B cell (primary cell): ENCODE data around the gene AANAT. TPM values are rescaled to one million over a fixed set of nuclear protein-coding genes. Genes with fewer than 3 reads are reported as not detected.

ENCODE experiments used
- ATAC-seq: fragments of 200-7000 bp; cut with Tn5 transposase; one replicate; pipeline ENCODE4 v1.10.0; 2021; ENCODE audit warnings: low read depth, mild to moderate bottlenecking, moderate number of reproducible peaks, moderate library complexity
- CTCF ChIA-PET: fragments of 350-600 bp; sonication (Branson Sonifier 250); formaldehyde crosslinking; loops from one replicate; lab custom pipeline; 2021; ENCODE audit warnings: antibody characterized with exemption, inconsistent platforms; lab: Charles Lee
- POLR2A ChIA-PET: fragments of 350-600 bp; sonication (Branson Sonifier 250); formaldehyde crosslinking; loops from one replicate; lab custom pipeline; 2021; ENCODE audit warnings: antibody characterized with exemption; lab: Charles Lee
- DNase-seq: peaks from one replicate; pipeline ENCODE4 v3.0.0; 2013
- H2AFZ ChIP-seq: 2 replicates; pipeline ENCODE4 v1.6.1; 2012; ENCODE audit warnings: mild to moderate bottlenecking, low read depth, low read length; ENCODE audit not compliant: insufficient read depth, poor library complexity, severe bottlenecking
- H3K27ac ChIP-seq, 2 donors: 1 replicate in 1 of 2; 2 replicates in 1 of 2; pipeline ENCODE4 v1.5.1; 2012 to 2013; ENCODE audit warnings: low read length in 2 of 2, mild to moderate bottlenecking in 2 of 2, moderate library complexity in 1 of 2
- H3K27me3 ChIP-seq, 4 experiments: fragments of 200-600 bp in 1 of 4; sonication (generic) in 1 of 4; replicated peaks in 1 of 4; 1 replicate in 2 of 4; 2 replicates in 2 of 4; pipeline versions ENCODE4 v1.6.1 to v1.7.0; 2013 to 2016; ENCODE audit warnings: low read length in 3 of 4, mild to moderate bottlenecking in 2 of 4, mixed read lengths in 1 of 4, moderate library complexity in 1 of 4; ENCODE audit not compliant: insufficient read depth in 4 of 4, control insufficient read depth in 3 of 4; ENCODE audit errors: control extremely low read depth in 1 of 4
- H3K36me3 ChIP-seq, 2 experiments: replicated peaks in 1 of 2; 1 replicate in 1 of 2; 2 replicates in 1 of 2; pipeline versions ENCODE4 v1.6.1 to v1.7.1; 2013; ENCODE audit warnings: low read length in 1 of 2; ENCODE audit not compliant: insufficient read depth in 2 of 2, control insufficient read depth in 1 of 2; ENCODE audit errors: control extremely low read depth in 1 of 2, extremely low read depth in 1 of 2
- H3K4me1 ChIP-seq, 2 donors: fragments of 200-600 bp in 1 of 2; sonication (generic) in 1 of 2; 1 replicate in 1 of 2; 2 replicates in 1 of 2; pipeline versions ENCODE4 v1.5.1 to v1.6.1; 2013 to 2017; ENCODE audit warnings: low read length in 2 of 2; ENCODE audit not compliant: control insufficient read depth in 2 of 2, insufficient read depth in 2 of 2
- H3K4me2 ChIP-seq: replicated peaks from 2 replicates; pipeline ENCODE3; 2012; ENCODE audit warnings: mild to moderate bottlenecking, low read depth, low read length; ENCODE audit not compliant: poor library complexity, severe bottlenecking
- H3K4me3 ChIP-seq, 5 experiments: fragments of 200-600 bp in 1 of 5; sonication (generic) in 1 of 5; 1 replicate in 3 of 5; 2 replicates in 2 of 5; pipeline versions ENCODE4 v1.5.1 to v1.7.0; 2011 to 2016; ENCODE audit warnings: low read length in 4 of 5, mild to moderate bottlenecking in 4 of 5, low read depth in 2 of 5, control low read depth in 1 of 5, moderate library complexity in 1 of 5; ENCODE audit not compliant: insufficient read depth in 1 of 5; ENCODE audit errors: control extremely low read depth in 1 of 5, extremely low read depth in 1 of 5
- H3K79me2 ChIP-seq: fragments of 200-600 bp; sonication (generic); one replicate; pipeline ENCODE4 v1.6.0; 2016; ENCODE audit warnings: low read length; ENCODE audit not compliant: control insufficient read depth, insufficient read depth
- H3K9ac ChIP-seq: fragments of 200-600 bp; sonication (generic); 2 replicates; pipeline ENCODE4 v1.6.1; 2017; ENCODE audit warnings: mild to moderate bottlenecking, low read length, moderate library complexity
- H3K9me3 ChIP-seq, 3 donors: one replicate each; pipeline versions ENCODE4 v1.6.1 to v1.7.1; 2013; ENCODE audit warnings: low read length in 2 of 3; ENCODE audit not compliant: control insufficient read depth in 2 of 3, insufficient read depth in 1 of 3; ENCODE audit errors: control extremely low read depth in 1 of 3
- H4K20me1 ChIP-seq: 2 replicates; pipeline ENCODE4 v1.6.0; 2012; ENCODE audit warnings: mild to moderate bottlenecking, low read length; ENCODE audit not compliant: insufficient read depth, control insufficient read depth, poor library complexity, severe bottlenecking
- H3K27ac Mint-ChIP-seq: one replicate; pipeline ENCODE4 v1.8.0; 2021; ENCODE audit warnings: mixed read lengths
- H3K27me3 Mint-ChIP-seq: one replicate; pipeline ENCODE4 v1.8.0; 2021; ENCODE audit warnings: mixed read lengths
- H3K4me1 Mint-ChIP-seq: one replicate; pipeline ENCODE4 v1.8.0; 2021; ENCODE audit warnings: mixed read lengths
- H3K4me3 Mint-ChIP-seq: one replicate; pipeline ENCODE4 v1.8.0; 2021; ENCODE audit warnings: mixed read lengths
- H3K9me3 Mint-ChIP-seq: one replicate; pipeline ENCODE4 v1.8.0; 2022; ENCODE audit warnings: mixed read lengths; ENCODE audit not compliant: insufficient read depth
- CTCF ChIP-seq: fragments of 200-600 bp; IDR thresholded peaks from one replicate; pipeline ENCODE4 v1.8.0; 2022; ENCODE audit warnings: antibody characterized with exemption, mild to moderate bottlenecking
- EZH2 ChIP-seq: IDR thresholded peaks from 2 replicates; pipeline ENCODE4 v1.6.1; 2012; ENCODE audit warnings: borderline replicate concordance, low read depth, mild to moderate bottlenecking, moderate library complexity, low read length; ENCODE audit not compliant: insufficient read depth, poor library complexity, severe bottlenecking
- WGBS: methylation state at CpG from one replicate; pipeline ENCODE4 v1.1.5; 2013; ENCODE audit warnings: missing lambda C conversion rate; ENCODE audit not compliant: insufficient coverage; 5-methylcytosine and 5-hydroxymethylcytosine counted together
- intact Hi-C: fragments of 100-400 bp; cut with micrococcal nuclease; formaldehyde crosslinking; loops from one replicate; pipeline ENCODE4 v1.10.0; 2022
- polyA plus RNA-seq: library from polyadenylated mRNA; depleted of rRNA; stranded (reverse); fragments of >200 nt; gene quantifications from 2 replicates; pipeline ENCODE4 v1.2.3, GENCODE V29; 2012
- total RNA-seq, 2 donors: library from RNA; stranded (reverse); fragments of 120-200 nt in 1 of 2; gene quantifications; 1 replicate in 1 of 2; 2 replicates in 1 of 2; pipeline versions ENCODE4 v1.2.3 to v1.2.4, GENCODE V29; 2013 to 2022

AANAT gene
- total and polyA plus RNA-seq, 2 donors (not counting 1 experiment from before 2014, with no cell fraction given), result 0.42 to 0.94 TPM

GRCh38 chr17:76434870-76435269, 32.5 kb upstream of the AANAT start:
- Histone ChIP-seq H3K9ac (no peak overlapping the region), H3K4me1 (peaks cover 47 to 58% of the 10 kb centered on the region in 2 donors), H3K27ac (no peak overlapping the region), H3K4me2 (no peak overlapping the region), H3K36me3 (peaks cover 2 to 8% of the 10 kb centered on the region in 2 experiments), H4K20me1 (peaks cover 47% of the 10 kb centered on the region), H3K79me2 (peaks cover 100% of the 10 kb centered on the region), H3K27me3 (no peaks in the 10 kb centered on the region), H3K9me3 (no peaks in the 10 kb centered on the region), H2AFZ (no peak overlapping the region), H3K4me3 (no peak overlapping the region)
- ATAC-seq (no peak), DNase-seq (no peak)
- intact Hi-C loops, result no loop called here
- 94% methylated on average over 2 of the region's 7 CpGs for whole genome bisulfite sequencing
- CTCF ChIA-PET, result interaction anchor here (0.6 to 1.1 kb wide), 7 partner anchors 10 to 71 kb away, joined by 3 to 5 read pairs (median 3); no protein-coding TSS in a partner anchor
- no peaks in the 10 kb centered on the region for H3K27me3 Mint-ChIP-seq
- TF ChIP-seq CTCF (no peak), EZH2 (no peak)
- POLR2A ChIA-PET, result interaction anchor here (0.7 kb wide), 1 partner anchor 192 kb away, joined by 4 read pairs; no protein-coding TSS in a partner anchor
- no peak overlapping the region for H3K27ac Mint-ChIP-seq
- H3K4me1 Mint-ChIP-seq, result peaks cover 73% of the 10 kb centered on the region
- H3K4me3 Mint-ChIP-seq, result no peak overlapping the region
- H3K9me3 Mint-ChIP-seq, result no peaks in the 10 kb centered on the region

- H3K27ac Mint-ChIP-seq, result no peak overlapping the region
- H3K4me3 ChIP-seq, result no peak overlapping the region
- H3K27ac ChIP-seq, result no peak overlapping the region
- no peaks in the 10 kb centered on the region for H3K9me3 ChIP-seq
- WGBS, result 97% methylated on average over 11 of the region's 11 CpGs
- no peak overlapping the region for H3K4me2 ChIP-seq
- ChIA-PET POLR2A (no interaction called here), CTCF (interaction anchor here (0.6 to 1.9 kb wide), 5 partner anchors 9 to 98 kb away, joined by 3 to 10 read pairs (median 3); no protein-coding TSS in a partner anchor)
- H2AFZ ChIP-seq, result no peak overlapping the region
- intact Hi-C loops, result no loop called here
- H3K4me3 Mint-ChIP-seq, result no peak overlapping the region
- H3K27me3 Mint-ChIP-seq, result no peaks in the 10 kb centered on the region
- H4K20me1 ChIP-seq, result peaks cover 56% of the 10 kb centered on the region
- no peaks in the 10 kb centered on the region for H3K9me3 Mint-ChIP-seq
- peaks cover 2 to 9% of the 10 kb centered on the region in 2 experiments for H3K36me3 ChIP-seq
- no peaks in the 10 kb centered on the region for H3K27me3 ChIP-seq
- DNase-seq, result no peak
- peaks cover 43 to 53% of the 10 kb centered on the region in 2 donors for H3K4me1 ChIP-seq
- no peak for TF ChIP-seq EZH2
- TF ChIP-seq CTCF, result no peak
- H3K9ac ChIP-seq, result no peak overlapping the region
- H3K79me2 ChIP-seq, result peaks cover 100% of the 10 kb centered on the region
- ATAC-seq, result no peak
- peaks cover 70% of the 10 kb centered on the region for H3K4me1 Mint-ChIP-seq
Measured at GRCh38 chr17:76435751-76436150, 31.7 kb upstream of the AANAT start.
